PC-3 (cell line): Measurements from ENCODE around the gene OR2AG2. TPM values are rescaled to one million over a fixed set of nuclear protein-coding genes. Genes with fewer than 3 reads are reported as not detected.

ENCODE experiments used
- ATAC-seq: fragments of 200-7000 bp; cut with Tn5 transposase; 2 replicates; pipeline ENCODE4 v1.9.1; 2020; ENCODE audit warnings: mild to moderate bottlenecking, moderate library complexity
- BruUV-seq: library from RNA; stranded (reverse); fragments of 400-500 nt; replicated peaks from 2 replicates; lab custom pipeline; 2021; lab: Mats Ljungman, UMichigan
- CTCF ChIA-PET: fragments of 300-600 bp; sonication (Branson Sonifier 250); formaldehyde crosslinking; loops from one replicate; lab custom pipeline; 2022; ENCODE audit warnings: antibody characterized with exemption; lab: Charles Lee
- POLR2A ChIA-PET: fragments of 300-600 bp; sonication (Branson Sonifier 250); formaldehyde crosslinking; loops from one replicate; lab custom pipeline; 2022; ENCODE audit warnings: antibody characterized with exemption; ENCODE audit not compliant: unreplicated experiment; lab: Charles Lee
- DNase-seq: peaks from one replicate; pipeline ENCODE4 v3.0.0-alpha.2; 2015
- H2AFZ ChIP-seq: fragments of 300-600 bp; sonication (generic); 2 replicates; pipeline ENCODE4 v1.6.0; 2016; ENCODE audit warnings: antibody characterized with exemption, low read length
- H3F3A ChIP-seq: fragments of 300-600 bp; sonication (generic); one replicate; pipeline ENCODE4 v1.6.0; 2017; ENCODE audit warnings: antibody characterized with exemption, low read length, control low read depth, mild to moderate bottlenecking; ENCODE audit not compliant: unreplicated experiment
- H3K27ac ChIP-seq: fragments of 300-600 bp; sonication (generic); 2 replicates; pipeline ENCODE4 v1.5.1; 2016; ENCODE audit warnings: mild to moderate bottlenecking, low read length
- H3K27me3 ChIP-seq: fragments of 300-600 bp; sonication (generic); 2 replicates; pipeline ENCODE4 v1.6.1; 2016; ENCODE audit warnings: low read length, mixed read lengths
- H3K36me3 ChIP-seq: fragments of 300-600 bp; sonication (generic); 2 replicates; pipeline ENCODE4 v1.6.1; 2016; ENCODE audit warnings: low read depth, mixed run types, low read length, mixed read lengths
- H3K4me1 ChIP-seq: fragments of 300-600 bp; sonication (generic); 2 replicates; pipeline ENCODE4 v1.5.1; 2016; ENCODE audit warnings: low read length; ENCODE audit not compliant: insufficient read depth
- H3K4me2 ChIP-seq: fragments of 300-600 bp; sonication (generic); 2 replicates; pipeline ENCODE4 v1.6.0; 2016; ENCODE audit warnings: low read length
- H3K4me3 ChIP-seq: fragments of 300-600 bp; sonication (generic); 2 replicates; pipeline ENCODE4 v1.5.1; 2016; ENCODE audit warnings: mild to moderate bottlenecking, low read length, mixed read lengths
- H3K79me2 ChIP-seq: fragments of 300-600 bp; sonication (generic); 2 replicates; pipeline ENCODE4 v1.6.1; 2017; ENCODE audit warnings: low read length, mixed read lengths
- H3K9ac ChIP-seq: fragments of 300-600 bp; sonication (generic); 2 replicates; pipeline ENCODE4 v1.6.0; 2016; ENCODE audit warnings: mild to moderate bottlenecking, low read length
- H3K9me2 ChIP-seq: fragments of 300-600 bp; sonication (generic); replicated peaks from 2 replicates; pipeline ENCODE4 v1.6.1; 2016; ENCODE audit warnings: mixed run types, low read length, mixed read lengths
- H3K9me3 ChIP-seq: fragments of 300-600 bp; sonication (generic); 2 replicates; pipeline ENCODE4 v1.6.1; 2016; ENCODE audit warnings: low read length, mixed read lengths
- H4K20me1 ChIP-seq: fragments of 300-600 bp; sonication (generic); 2 replicates; pipeline ENCODE4 v1.6.1; 2016; ENCODE audit warnings: low read length, mixed read lengths
- EZH2 ChIP-seq: fragments of 300-600 bp; sonication (generic); IDR thresholded peaks from one replicate; pipeline ENCODE4 v1.6.1; 2017; ENCODE audit warnings: antibody characterized with exemption, mild to moderate bottlenecking, low read length; ENCODE audit not compliant: unreplicated experiment
- EZH2phosphoT487 ChIP-seq: fragments of 300-600 bp; sonication (generic); IDR thresholded peaks from 2 replicates; pipeline ENCODE4 v1.6.1; 2018; ENCODE audit warnings: mild to moderate bottlenecking, antibody characterized with exemption, low read length, borderline replicate concordance
- intact Hi-C: fragments of 100-400 bp; cut with micrococcal nuclease; formaldehyde crosslinking; loops from 2 replicates; pipeline ENCODE4 v1.9.0; 2023
- total RNA-seq: library from RNA; depleted of rRNA; stranded (reverse); fragments of >200 nt; gene quantifications from 2 replicates; pipeline ENCODE4 v1.2.3, GENCODE V29; 2014
- TF ChIP-seq, protein P1 (sequence below): fragments of 300-600 bp; sonication (generic); conservative IDR thresholded peaks from 2 replicates; pipeline ENCODE4 v1.5.1; 2017; ENCODE audit warnings: antibody characterized with exemption, low read depth, mild to moderate bottlenecking, low read length

OR2AG2 gene
- total RNA-seq, 1 experiment from 2014 or later = 0.15 TPM

DNA sequence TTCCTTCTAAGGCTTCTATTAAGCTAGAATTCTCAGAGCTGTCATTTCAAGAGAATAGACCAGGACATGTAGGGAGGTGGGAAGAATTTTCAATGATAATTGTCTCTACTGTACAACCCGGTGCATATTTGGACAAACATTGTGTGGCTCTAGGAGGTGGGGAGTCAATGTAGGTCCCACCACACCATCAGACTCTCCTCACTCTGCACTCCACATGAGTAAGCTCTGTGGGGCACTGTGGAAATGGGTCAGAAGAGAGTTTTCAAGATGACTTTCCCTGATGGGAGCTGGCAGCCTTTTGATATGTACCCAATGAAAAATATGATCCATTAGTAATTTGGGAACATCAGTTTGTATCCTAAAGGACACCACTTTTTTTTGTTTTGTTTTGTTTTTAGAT is 33.2 kb downstream of the OR2AG2 start:
- Histone ChIP-seq H3K4me3 (no peak overlapping the region), H3K4me2 (no peak overlapping the region), H3F3A (no peaks in the 10 kb centered on the region), H4K20me1 (no peaks in the 10 kb centered on the region), H3K27me3 (peaks cover 16% of the 10 kb centered on the region), H3K79me2 (no peaks in the 10 kb centered on the region), H3K9me2 (no peaks in the 10 kb centered on the region), H3K9me3 (no peaks in the 10 kb centered on the region), H2AFZ (no peak overlapping the region), H3K9ac (no peak overlapping the region), H3K4me1 (0 out of 2 replicates have a peak, but pooled peaks cover 4% of the 10 kb centered on the region), H3K36me3 (no peaks in the 10 kb centered on the region), H3K27ac (no peak overlapping the region)
- POLR2A ChIA-PET = no interaction called here
- no TSS peak for BruUV-seq
- CTCF ChIA-PET = no interaction called here
- no peak for TF ChIP-seq EZH2phosphoT487
- TF ChIP-seq, protein P1, sequence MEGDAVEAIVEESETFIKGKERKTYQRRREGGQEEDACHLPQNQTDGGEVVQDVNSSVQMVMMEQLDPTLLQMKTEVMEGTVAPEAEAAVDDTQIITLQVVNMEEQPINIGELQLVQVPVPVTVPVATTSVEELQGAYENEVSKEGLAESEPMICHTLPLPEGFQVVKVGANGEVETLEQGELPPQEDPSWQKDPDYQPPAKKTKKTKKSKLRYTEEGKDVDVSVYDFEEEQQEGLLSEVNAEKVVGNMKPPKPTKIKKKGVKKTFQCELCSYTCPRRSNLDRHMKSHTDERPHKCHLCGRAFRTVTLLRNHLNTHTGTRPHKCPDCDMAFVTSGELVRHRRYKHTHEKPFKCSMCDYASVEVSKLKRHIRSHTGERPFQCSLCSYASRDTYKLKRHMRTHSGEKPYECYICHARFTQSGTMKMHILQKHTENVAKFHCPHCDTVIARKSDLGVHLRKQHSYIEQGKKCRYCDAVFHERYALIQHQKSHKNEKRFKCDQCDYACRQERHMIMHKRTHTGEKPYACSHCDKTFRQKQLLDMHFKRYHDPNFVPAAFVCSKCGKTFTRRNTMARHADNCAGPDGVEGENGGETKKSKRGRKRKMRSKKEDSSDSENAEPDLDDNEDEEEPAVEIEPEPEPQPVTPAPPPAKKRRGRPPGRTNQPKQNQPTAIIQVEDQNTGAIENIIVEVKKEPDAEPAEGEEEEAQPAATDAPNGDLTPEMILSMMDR = no peak
- no peak for TF ChIP-seq EZH2
- DNase-seq (no peak), ATAC-seq (no peak)
- intact Hi-C loops = no loop called here

DNA sequence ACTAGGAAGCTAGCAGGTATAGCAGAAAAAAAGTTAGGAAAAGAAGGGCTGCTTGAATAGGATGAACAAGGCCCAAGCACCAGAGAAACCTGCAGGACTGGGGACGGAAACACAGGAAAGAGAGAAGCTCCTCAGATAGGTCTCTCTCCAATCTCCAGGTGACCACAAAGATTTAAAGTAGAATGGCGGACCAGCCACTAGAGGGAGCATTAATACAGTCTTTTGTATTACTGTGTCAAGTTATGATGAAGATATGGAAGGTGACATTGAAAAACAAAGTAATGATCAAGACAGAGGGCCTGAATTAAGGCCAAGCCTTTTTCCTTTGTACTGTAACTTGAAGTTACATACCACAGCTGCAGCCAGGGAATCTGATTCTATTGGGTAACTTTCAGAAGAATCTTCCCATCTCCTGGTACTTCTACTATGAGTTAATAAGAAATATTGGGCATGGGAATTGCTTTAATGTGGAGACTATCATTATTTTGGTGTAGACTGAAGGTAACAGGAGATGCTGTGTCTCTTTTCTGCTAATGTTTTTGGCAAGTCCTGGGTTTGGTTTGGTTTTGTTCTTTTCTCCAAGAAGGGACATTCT is 33.8 kb downstream of the OR2AG2 start:
- ChIA-PET CTCF (interaction anchor here (0.6 to 1.0 kb wide), 3 partner anchors 18 to 366 kb away, joined by 3 to 4 read pairs (median 4); no protein-coding TSS in a partner anchor), POLR2A (interaction anchor here (0.5 kb wide), 1 partner anchor 213 kb away, joined by 3 read pairs; no protein-coding TSS in a partner anchor)
- Histone ChIP-seq H3K9me2 (no peaks in the 10 kb centered on the region), H3K9ac (no peak overlapping the region), H3K9me3 (no peaks in the 10 kb centered on the region), H4K20me1 (no peaks in the 10 kb centered on the region), H3F3A (no peaks in the 10 kb centered on the region), H3K36me3 (no peaks in the 10 kb centered on the region), H3K27ac (no peak overlapping the region), H3K27me3 (peaks cover 9% of the 10 kb centered on the region), H3K4me3 (no peak overlapping the region), H3K4me1 (0 out of 2 replicates have a peak, but pooled peaks cover 4% of the 10 kb centered on the region), H2AFZ (no peak overlapping the region), H3K4me2 (no peak overlapping the region), H3K79me2 (no peaks in the 10 kb centered on the region)
- DNase-seq = peak; percentile 74
- peak; percentile 76 for ATAC-seq
- TF ChIP-seq EZH2phosphoT487 (no peak), EZH2 (no peak)
- TF ChIP-seq, protein P1 = peak; percentile 72
- intact Hi-C loops = loop anchor here (1.0 kb wide), 1 partner anchor 19 kb away; no protein-coding TSS in a partner anchor
- no TSS peak for BruUV-seq
